ENCODE results near the gene MPHOSPH9. TPM values are rescaled to one million over a fixed set of nuclear protein-coding genes. Genes with fewer than 3 reads are reported as not detected.

The MPHOSPH9 gene
- total and polyA plus RNA-seq, 2 donors (not counting 3 experiments of a cell fraction or from before 2014, with no cell fraction given): 7.8 to 42.4 TPM

DNA sequence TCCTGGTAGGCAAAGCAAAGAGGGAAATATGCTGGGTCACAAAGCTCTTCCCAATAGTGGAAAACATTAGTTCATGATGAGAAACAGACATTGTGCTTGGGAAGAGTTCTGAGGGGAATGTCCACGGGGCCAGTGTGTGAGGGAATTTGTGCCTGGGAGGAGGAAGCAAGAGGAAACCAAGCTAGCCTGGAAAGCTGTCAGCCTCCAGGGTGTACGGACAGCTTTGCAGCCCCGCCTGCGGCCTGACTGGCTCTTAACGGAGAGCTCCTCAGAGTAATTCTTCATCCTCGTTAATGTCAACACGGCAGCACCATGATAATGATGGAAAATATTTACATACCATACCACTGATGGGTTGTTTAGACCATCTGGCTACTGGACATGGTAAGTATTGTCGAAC, 114.4 kb downstream of the MPHOSPH9 start:
- no peaks in the 10 kb centered on the region for H3K36me3 ChIP-seq (ENCODE audit: control insufficient read depth in 2 of 2, extremely low read depth in 1 of 2, insufficient read depth in 2 of 2, low read length in 2 of 2)
- dilution Hi-C loops (cut with MboI; ENCODE audit: extremely low pct_ligation_motif_present, low sequenced_read_pairs): no loop called here
- H3K9ac ChIP-seq (replicated peaks; ENCODE audit: extremely low read depth, insufficient read depth, low read length): no peak overlapping the region
- H3K79me2 ChIP-seq (ENCODE audit: control insufficient read depth, insufficient read depth, low read length): no peaks in the 10 kb centered on the region
- TF ChIP-seq, protein P1, sequence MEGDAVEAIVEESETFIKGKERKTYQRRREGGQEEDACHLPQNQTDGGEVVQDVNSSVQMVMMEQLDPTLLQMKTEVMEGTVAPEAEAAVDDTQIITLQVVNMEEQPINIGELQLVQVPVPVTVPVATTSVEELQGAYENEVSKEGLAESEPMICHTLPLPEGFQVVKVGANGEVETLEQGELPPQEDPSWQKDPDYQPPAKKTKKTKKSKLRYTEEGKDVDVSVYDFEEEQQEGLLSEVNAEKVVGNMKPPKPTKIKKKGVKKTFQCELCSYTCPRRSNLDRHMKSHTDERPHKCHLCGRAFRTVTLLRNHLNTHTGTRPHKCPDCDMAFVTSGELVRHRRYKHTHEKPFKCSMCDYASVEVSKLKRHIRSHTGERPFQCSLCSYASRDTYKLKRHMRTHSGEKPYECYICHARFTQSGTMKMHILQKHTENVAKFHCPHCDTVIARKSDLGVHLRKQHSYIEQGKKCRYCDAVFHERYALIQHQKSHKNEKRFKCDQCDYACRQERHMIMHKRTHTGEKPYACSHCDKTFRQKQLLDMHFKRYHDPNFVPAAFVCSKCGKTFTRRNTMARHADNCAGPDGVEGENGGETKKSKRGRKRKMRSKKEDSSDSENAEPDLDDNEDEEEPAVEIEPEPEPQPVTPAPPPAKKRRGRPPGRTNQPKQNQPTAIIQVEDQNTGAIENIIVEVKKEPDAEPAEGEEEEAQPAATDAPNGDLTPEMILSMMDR (IDR thresholded peaks at IDR 0.05; ENCODE audit: extremely low read depth in 1 of 2, insufficient read depth in 1 of 2, low read depth in 1 of 2, low read length in 2 of 2): no peak
- no peak for TF ChIP-seq EZH2 (IDR thresholded peaks at IDR 0.05; ENCODE audit: borderline replicate concordance, low read depth, low read length, severe bottlenecking)
- no peak for TF ChIP-seq POLR2AphosphoS5 (IDR thresholded peaks at IDR 0.05; ENCODE audit: insufficient read depth, low read depth, low read length)
- no peak for TF ChIP-seq JUN (IDR thresholded peaks at IDR 0.05; ENCODE audit: borderline replicate concordance, insufficient read depth, insufficient read length, low read depth)
- TF ChIP-seq GATA2 (IDR thresholded peaks at IDR 0.05; ENCODE audit: insufficient read depth, insufficient read length, low read depth, low read length): no peak
- TF ChIP-seq FOS (IDR thresholded peaks at IDR 0.05; ENCODE audit: borderline replicate concordance, insufficient read depth, low read length): no peak
- TF ChIP-seq MYC (IDR thresholded peaks at IDR 0.05; ENCODE audit: low read depth, low read length): no peak
- no peak for TF ChIP-seq POLR2A (IDR thresholded peaks at IDR 0.05; ENCODE audit: low read depth, low read length)
- TF ChIP-seq, protein P2, sequence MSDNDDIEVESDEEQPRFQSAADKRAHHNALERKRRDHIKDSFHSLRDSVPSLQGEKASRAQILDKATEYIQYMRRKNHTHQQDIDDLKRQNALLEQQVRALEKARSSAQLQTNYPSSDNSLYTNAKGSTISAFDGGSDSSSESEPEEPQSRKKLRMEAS (IDR thresholded peaks at IDR 0.05; ENCODE audit: insufficient read depth, insufficient read length): no peak
- H3K27me3 ChIP-seq (ENCODE audit: control insufficient read depth in 2 of 2, insufficient read depth in 2 of 2, low read length in 2 of 2): no peaks in the 10 kb centered on the region
- DNase-seq (ENCODE audit: low read depth, low spot score): no peak
- ChIA-PET CTCF (interaction anchor here (0.5 to 1.3 kb wide), 4 partner anchors 11 to 391 kb away, joined by 3 to 4 read pairs (median 3); no protein-coding TSS in a partner anchor), POLR2A (no interaction called here)
- no peak overlapping the region for H3K4me2 ChIP-seq (ENCODE audit: insufficient read depth, low read length)
- H3K4me3 ChIP-seq (replicated peaks in 1 of 3; ENCODE audit: insufficient read depth in 1 of 3, low read depth in 1 of 3, low read length in 3 of 3): no peak overlapping the region
- no peaks in the 10 kb centered on the region for H3K9me1 ChIP-seq (replicated peaks; ENCODE audit: control insufficient read depth, extremely low read depth, insufficient read depth, low read length)
- no peaks in the 10 kb centered on the region for H3K9me3 ChIP-seq (replicated peaks; ENCODE audit: control insufficient read depth, insufficient read depth, low read length)
- intact Hi-C loops (cut with micrococcal nuclease): no loop called here
- no peak overlapping the region for H3K27ac ChIP-seq (ENCODE audit: insufficient read depth, low read depth, low read length)
- BruUV-seq (replicated peaks): no TSS peak
- no peaks in the 10 kb centered on the region for H4K20me1 ChIP-seq (replicated peaks; ENCODE audit: control insufficient read depth, extremely low read depth, insufficient read depth, low read length)
- FAIRE-seq: no peak
- H3K4me1 ChIP-seq (ENCODE audit: control insufficient read depth, extremely low read depth, insufficient read depth, low read length): peaks cover 14% of the 10 kb centered on the region
- H2AFZ ChIP-seq (ENCODE audit: low read depth, low read length): no peak overlapping the region
